ENCODE results near the gene MSL3.

MSL3 gene

GRCh38 chrX:11750694-11751093 lies 7.3 kb upstream of the MSL3 start:
- Histone ChIP-seq H3K9me3 (ENCODE audit: control insufficient read depth, low read length) (no peaks in the 10 kb centered on the region), H3K9ac (ENCODE audit: low read length) (no peak overlapping the region), H3K4me1 (ENCODE audit: control insufficient read depth, insufficient read depth, low read length) (no peaks in the 10 kb centered on the region), H3K4me3 (ENCODE audit: low read length) (no peak overlapping the region), H3K27me3 (replicated peaks; ENCODE audit: control insufficient read depth, insufficient read depth, low read length) (peaks cover 7% of the 10 kb centered on the region), H3K36me3 (ENCODE audit: control insufficient read depth, insufficient read depth, low read length, severe bottlenecking) (no peaks in the 10 kb centered on the region)
- DNase-seq (ENCODE audit: low read depth), result no peak

DNA sequence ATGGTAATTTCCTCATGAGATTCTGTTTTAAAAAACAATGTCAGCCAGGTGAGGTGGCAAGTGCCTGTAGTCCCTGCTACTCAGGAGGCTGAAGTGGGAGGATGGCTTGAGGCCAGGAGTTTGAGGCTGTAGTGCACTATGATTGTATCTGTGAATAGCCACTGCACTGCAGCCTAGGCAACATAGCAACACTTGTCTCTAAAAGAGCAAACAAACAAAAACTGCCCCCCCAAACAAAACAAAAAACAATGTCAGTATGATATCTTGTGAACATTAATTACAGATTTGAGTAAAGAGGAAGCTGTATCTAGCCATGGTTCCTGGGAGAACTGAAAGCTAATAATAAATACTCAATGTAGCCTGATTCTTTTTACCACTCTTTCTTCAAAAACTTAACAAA lies 6.8 kb upstream of the MSL3 start:
- Histone ChIP-seq H3K9me3 (ENCODE audit: control insufficient read depth, low read length) (no peaks in the 10 kb centered on the region), H3K27me3 (replicated peaks; ENCODE audit: control insufficient read depth, insufficient read depth, low read length) (peaks cover 7% of the 10 kb centered on the region), H3K9ac (ENCODE audit: low read length) (no peak overlapping the region), H3K4me1 (ENCODE audit: control insufficient read depth, insufficient read depth, low read length) (peaks cover under 1% of the 10 kb centered on the region), H3K36me3 (ENCODE audit: control insufficient read depth, insufficient read depth, low read length, severe bottlenecking) (no peaks in the 10 kb centered on the region), H3K4me3 (ENCODE audit: low read length) (no peak overlapping the region)
- no peak for DNase-seq (ENCODE audit: low read depth)

- Histone ChIP-seq H3K4me1 (ENCODE audit: control insufficient read depth, insufficient read depth, low read length) (peaks cover 11% of the 10 kb centered on the region), H3K9me3 (ENCODE audit: control insufficient read depth, low read length) (no peaks in the 10 kb centered on the region), H3K9ac (ENCODE audit: low read length) (no peak overlapping the region), H3K36me3 (ENCODE audit: control insufficient read depth, insufficient read depth, low read length, severe bottlenecking) (no peaks in the 10 kb centered on the region), H3K4me3 (ENCODE audit: low read length) (no peak overlapping the region), H3K27me3 (replicated peaks; ENCODE audit: control insufficient read depth, insufficient read depth, low read length) (peaks cover 7% of the 10 kb centered on the region)
- DNase-seq (ENCODE audit: low read depth), result no peak
Measured at GRCh38 chrX:11753668-11754067, 4.4 kb upstream of the MSL3 start.

- H3K9me3 ChIP-seq (ENCODE audit: control insufficient read depth, low read length), result no peaks in the 10 kb centered on the region
- no peak for DNase-seq (ENCODE audit: low read depth)
- no peaks in the 10 kb centered on the region for H3K36me3 ChIP-seq (ENCODE audit: control insufficient read depth, insufficient read depth, low read length, severe bottlenecking)
- no peaks in the 10 kb centered on the region for H3K27me3 ChIP-seq (replicated peaks; ENCODE audit: control insufficient read depth, insufficient read depth, low read length)
- peaks cover 11% of the 10 kb centered on the region for H3K4me1 ChIP-seq (ENCODE audit: control insufficient read depth, insufficient read depth, low read length)
- no peak overlapping the region for H3K9ac ChIP-seq (ENCODE audit: low read length)
- H3K4me3 ChIP-seq (ENCODE audit: low read length), result no peak overlapping the region
Measured at GRCh38 chrX:11754958-11755645, 2.9 kb upstream of the MSL3 start.

- Histone ChIP-seq H3K9me3 (ENCODE audit: control insufficient read depth, low read length) (no peaks in the 10 kb centered on the region), H3K4me1 (ENCODE audit: control insufficient read depth, insufficient read depth, low read length) (peaks cover 14% of the 10 kb centered on the region), H3K4me3 (ENCODE audit: low read length) (no peak overlapping the region), H3K36me3 (ENCODE audit: control insufficient read depth, insufficient read depth, low read length, severe bottlenecking) (peaks cover under 1% of the 10 kb centered on the region), H3K27me3 (replicated peaks; ENCODE audit: control insufficient read depth, insufficient read depth, low read length) (no peaks in the 10 kb centered on the region), H3K9ac (ENCODE audit: low read length) (no peak overlapping the region)
- no peak for DNase-seq (ENCODE audit: low read depth)
Measured at GRCh38 chrX:11755724-11756123, 2.3 kb upstream of the MSL3 start.

DNA sequence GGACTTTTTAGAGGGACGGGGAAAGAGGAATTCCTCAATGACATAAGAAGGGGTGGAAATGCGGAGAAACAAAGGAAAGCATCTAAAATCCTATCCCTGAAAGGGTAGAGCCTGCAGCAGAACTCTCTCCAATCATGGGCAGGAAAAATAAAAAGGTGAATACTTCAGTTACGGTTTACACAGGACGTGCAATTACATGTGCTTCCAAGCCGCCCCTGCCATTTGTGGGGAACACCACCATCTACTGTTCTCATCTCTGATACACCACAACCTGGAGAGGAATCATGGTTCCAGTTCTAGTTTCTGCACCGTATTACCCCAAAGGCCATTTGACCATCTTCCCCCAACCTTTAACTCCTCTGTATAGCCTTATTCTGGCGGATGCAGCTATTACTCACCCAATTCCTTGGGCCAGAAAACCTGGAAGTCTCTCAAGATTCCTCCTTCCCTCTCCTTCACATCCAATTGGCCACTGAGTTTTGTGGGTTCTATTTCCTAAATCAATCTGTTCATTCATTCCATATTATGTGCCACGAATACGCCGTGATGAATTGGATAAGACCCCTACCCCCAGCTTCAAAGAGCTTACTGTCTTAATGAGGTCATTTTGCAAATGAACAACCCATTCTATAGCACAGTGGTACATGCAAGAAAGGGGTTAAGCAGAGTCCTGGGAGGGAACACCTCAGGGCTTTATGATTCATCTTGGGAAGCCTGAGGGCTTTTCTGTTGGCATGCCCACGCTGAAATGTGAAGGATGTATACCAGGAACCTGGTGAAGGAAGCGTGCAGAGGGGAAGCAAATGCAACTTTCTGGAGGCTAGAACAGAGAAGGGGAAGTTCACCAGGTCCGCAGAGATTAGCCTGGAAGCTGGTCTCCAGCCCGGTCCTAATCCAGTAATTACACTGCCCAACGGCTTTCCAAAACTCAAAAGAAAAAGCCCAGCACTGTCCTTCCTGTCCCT lies 1.4 kb upstream of the MSL3 start:
- DNase-seq (ENCODE audit: low read depth), result peak; percentile 13
- Histone ChIP-seq H3K36me3 (ENCODE audit: control insufficient read depth, insufficient read depth, low read length, severe bottlenecking) (peaks cover 9% of the 10 kb centered on the region), H3K4me3 (ENCODE audit: low read length) (peak overlapping the region; percentile 75), H3K9me3 (ENCODE audit: control insufficient read depth, low read length) (no peaks in the 10 kb centered on the region), H3K4me1 (ENCODE audit: control insufficient read depth, insufficient read depth, low read length) (peaks cover 16% of the 10 kb centered on the region), H3K9ac (ENCODE audit: low read length) (peak overlapping the region; percentile 81), H3K27me3 (replicated peaks; ENCODE audit: control insufficient read depth, insufficient read depth, low read length) (no peaks in the 10 kb centered on the region)

DNA sequence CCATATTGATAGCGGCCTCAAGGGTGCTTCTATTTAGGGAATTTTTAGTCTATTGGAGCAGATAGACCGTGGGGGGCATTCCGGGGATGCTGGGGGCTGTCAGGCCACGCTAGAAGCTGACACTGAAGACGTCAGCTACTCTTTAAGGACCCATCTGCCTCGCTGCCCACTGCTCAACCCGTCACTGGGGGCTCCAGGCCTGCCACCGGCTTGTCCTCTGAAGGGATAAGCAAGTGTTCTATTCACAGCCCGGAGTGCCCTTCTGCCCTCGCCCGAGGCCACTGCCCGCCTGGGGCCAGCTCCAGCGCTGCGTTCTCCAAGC lies 679 bp upstream of the MSL3 start:
- peaks cover 16% of the 10 kb centered on the region for H3K4me1 ChIP-seq (ENCODE audit: control insufficient read depth, insufficient read depth, low read length)
- DNase-seq (ENCODE audit: low read depth), result no peak
- H3K36me3 ChIP-seq (ENCODE audit: control insufficient read depth, insufficient read depth, low read length, severe bottlenecking), result peaks cover 16% of the 10 kb centered on the region
- H3K9me3 ChIP-seq (ENCODE audit: control insufficient read depth, low read length), result no peaks in the 10 kb centered on the region
- H3K4me3 ChIP-seq (ENCODE audit: low read length), result peak overlapping the region; percentile 75
- peak overlapping the region; percentile 81 for H3K9ac ChIP-seq (ENCODE audit: low read length)
- H3K27me3 ChIP-seq (replicated peaks; ENCODE audit: control insufficient read depth, insufficient read depth, low read length), result no peaks in the 10 kb centered on the region

DNA sequence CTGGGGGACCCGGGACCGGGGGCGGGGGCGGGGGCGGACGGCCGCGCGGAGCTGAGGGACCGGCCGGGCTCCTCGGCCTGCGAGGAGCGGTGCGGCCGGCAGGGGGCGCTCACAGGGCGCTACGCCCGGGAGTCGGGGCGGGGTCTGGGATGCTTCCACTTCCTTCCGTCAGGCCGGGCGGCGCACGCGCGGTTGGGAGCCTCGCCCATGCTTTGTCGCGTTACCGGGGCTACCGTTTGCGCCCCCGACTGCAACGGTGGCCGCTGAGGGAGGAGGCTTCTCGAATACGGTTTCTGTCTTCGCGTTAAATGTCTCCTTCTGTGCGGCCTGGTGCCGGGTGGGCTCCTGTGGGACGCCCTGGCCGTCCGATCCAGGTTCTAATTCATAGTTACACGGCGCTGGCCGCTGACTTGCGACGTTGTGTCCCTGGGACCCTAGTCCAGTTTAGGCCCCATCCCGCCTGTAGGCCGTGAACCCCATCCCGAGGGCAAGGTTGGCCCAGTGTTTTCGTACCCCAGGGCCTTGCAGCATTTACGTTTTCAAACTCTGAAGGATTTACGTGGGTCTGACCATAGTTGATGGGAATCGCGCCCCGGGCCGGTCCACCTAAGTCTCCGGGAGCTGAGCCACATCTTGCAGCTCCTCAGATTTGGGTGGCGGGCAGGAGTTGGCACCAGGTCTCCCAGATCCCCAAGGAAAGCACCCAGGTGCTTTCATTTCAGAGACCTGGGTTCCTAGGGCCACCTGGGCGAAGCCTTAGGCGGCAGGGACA lies 549 bp downstream of the MSL3 start:
- Histone ChIP-seq H3K9me3 (ENCODE audit: control insufficient read depth, low read length) (no peaks in the 10 kb centered on the region), H3K9ac (ENCODE audit: low read length) (peak overlapping the region; percentile 89), H3K4me1 (ENCODE audit: control insufficient read depth, insufficient read depth, low read length) (peaks cover 16% of the 10 kb centered on the region), H3K36me3 (ENCODE audit: control insufficient read depth, insufficient read depth, low read length, severe bottlenecking) (peaks cover 29% of the 10 kb centered on the region), H3K4me3 (ENCODE audit: low read length) (peak overlapping the region; percentile 88), H3K27me3 (replicated peaks; ENCODE audit: control insufficient read depth, insufficient read depth, low read length) (no peaks in the 10 kb centered on the region)
- DNase-seq (ENCODE audit: low read depth), result peak; percentile 92

DNA sequence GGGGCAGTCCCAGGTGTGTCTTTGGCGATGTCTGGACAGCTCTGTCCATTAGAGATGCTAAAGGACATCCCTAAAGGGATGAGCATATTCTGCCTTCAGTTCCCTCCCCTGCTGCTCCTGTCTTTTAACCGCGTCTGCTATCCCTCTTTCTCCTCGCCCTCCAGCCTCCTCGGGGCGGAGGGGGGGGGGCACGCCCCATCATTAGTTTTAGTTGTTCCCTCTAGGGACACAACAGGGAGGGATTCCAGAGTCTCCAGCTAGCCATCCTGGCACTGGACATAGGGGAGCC lies 1.1 kb downstream of the MSL3 start:
- Histone ChIP-seq H3K9me3 (ENCODE audit: control insufficient read depth, low read length) (no peaks in the 10 kb centered on the region), H3K4me1 (ENCODE audit: control insufficient read depth, insufficient read depth, low read length) (peaks cover 16% of the 10 kb centered on the region), H3K9ac (ENCODE audit: low read length) (peak overlapping the region; percentile 89), H3K36me3 (ENCODE audit: control insufficient read depth, insufficient read depth, low read length, severe bottlenecking) (peaks cover 34% of the 10 kb centered on the region), H3K27me3 (replicated peaks; ENCODE audit: control insufficient read depth, insufficient read depth, low read length) (no peaks in the 10 kb centered on the region), H3K4me3 (ENCODE audit: low read length) (peak overlapping the region; percentile 88)
- no peak for DNase-seq (ENCODE audit: low read depth)

GRCh38 chrX:11759461-11760311 lies 1.6 kb downstream of the MSL3 start:
- no peaks in the 10 kb centered on the region for H3K9me3 ChIP-seq (ENCODE audit: control insufficient read depth, low read length)
- H3K36me3 ChIP-seq (ENCODE audit: control insufficient read depth, insufficient read depth, low read length, severe bottlenecking), result peaks cover 39% of the 10 kb centered on the region
- H3K27me3 ChIP-seq (replicated peaks; ENCODE audit: control insufficient read depth, insufficient read depth, low read length), result no peaks in the 10 kb centered on the region
- peaks cover 16% of the 10 kb centered on the region for H3K4me1 ChIP-seq (ENCODE audit: control insufficient read depth, insufficient read depth, low read length)
- H3K9ac ChIP-seq (ENCODE audit: low read length), result peak overlapping the region; percentile 89
- DNase-seq (ENCODE audit: low read depth), result peak; percentile 93
- peak overlapping the region; percentile 88 for H3K4me3 ChIP-seq (ENCODE audit: low read length)

Data from adipocyte (in vitro differentiated cells).